ENCODE data around the gene CCDC134. TPM values are rescaled to one million over a fixed set of nuclear protein-coding genes. Genes with fewer than 3 reads are reported as not detected.

CCDC134 gene
- total and polyA plus RNA-seq, 2 of the 13 experiments (the other 11 are each of a cell fraction or from before 2014, with no cell fraction given), result 4.8 to 17.4 TPM

DNA sequence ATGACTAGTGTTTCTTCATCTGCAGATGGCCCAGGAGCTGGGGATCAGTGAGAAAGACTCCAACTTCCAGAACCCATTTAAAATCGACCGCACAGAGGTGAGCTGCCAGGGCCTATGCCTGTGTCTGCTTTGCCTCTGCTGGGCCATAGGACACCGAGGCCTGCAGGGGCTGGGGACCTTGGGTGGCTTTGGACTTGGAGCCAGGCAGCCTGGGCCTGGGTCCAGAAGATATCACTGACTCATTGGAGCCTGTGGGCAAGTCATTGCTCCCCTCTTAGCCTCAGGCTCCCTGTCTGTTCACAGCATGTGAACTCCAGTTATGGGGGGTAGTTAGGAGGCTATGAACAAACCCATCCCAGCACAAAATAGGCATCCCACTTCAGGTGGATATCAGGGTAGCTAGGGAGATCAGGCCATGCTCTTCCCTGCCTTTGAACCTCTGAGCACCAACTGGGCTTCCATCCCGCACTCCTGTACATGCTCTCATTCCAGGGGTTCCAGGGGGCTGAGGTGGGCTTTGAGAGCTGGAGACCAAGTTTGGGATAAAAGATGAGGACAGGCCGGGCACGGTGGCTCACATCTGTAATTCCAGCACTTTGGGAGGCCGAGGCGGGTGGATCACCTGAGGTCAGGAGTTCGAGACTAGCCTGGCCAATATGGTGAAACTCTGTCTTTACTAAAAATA lies 13.4 kb downstream of the CCDC134 start:
- Histone ChIP-seq H4K20me1 (ENCODE audit: insufficient read depth, low read length) (no peaks in the 10 kb centered on the region), H3K9ac (ENCODE audit: insufficient read depth, low read depth, low read length) (no peak overlapping the region), H3K9me3 (ENCODE audit: low read length) (no peaks in the 10 kb centered on the region), H3K79me2 (ENCODE audit: insufficient read depth, low read length) (no peaks in the 10 kb centered on the region), H3K4me1 (ENCODE audit: insufficient read depth, low read length) (no peaks in the 10 kb centered on the region), H3K36me3 (replicated peaks in 1 of 2; ENCODE audit: control insufficient read depth in 1 of 2, insufficient read depth in 2 of 2, low read length in 2 of 2) (peaks cover 3 to 34% of the 10 kb centered on the region in 2 experiments; a peak in 3 of 5 replicates), H3K4me2 (ENCODE audit: low read depth, low read length) (no peak overlapping the region), H3K4me3 (replicated peaks in 1 of 3; ENCODE audit: insufficient read depth in 1 of 3, low read depth in 2 of 3, low read length in 3 of 3) (no peak overlapping the region), H3K27me3 (ENCODE audit: control insufficient read depth in 1 of 2, insufficient read depth in 2 of 2, low read length in 2 of 2) (no peaks in the 10 kb centered on the region), H3K27ac (ENCODE audit: extremely low read length, insufficient read depth, low read length) (no peak overlapping the region), H2AFZ (ENCODE audit: low read length) (no peak overlapping the region)
- FAIRE-seq, result no peak
- no peak for DNase-seq (ENCODE audit: low spot score)
- TF ChIP-seq TEAD3 (CRISPR knock-in tag; optimal IDR thresholded peaks at IDR 0.05; ENCODE audit: borderline replicate concordance) (no peak), CCAR2 (optimal IDR thresholded peaks at IDR 0.05; ENCODE audit: low read depth, low read length) (no peak), ZNF24 (IDR thresholded peaks at IDR 0.05) (no peak), NCOA5 (CRISPR knock-in tag; IDR thresholded peaks at IDR 0.05) (no peak), ZFP1 (CRISPR knock-in tag; IDR thresholded peaks at IDR 0.05) (no peak), HOXA7 (CRISPR knock-in tag; IDR thresholded peaks at IDR 0.05) (no peak), MED13 (CRISPR knock-in tag; IDR thresholded peaks at IDR 0.05) (no peak)
- TF ChIP-seq, protein P1, sequence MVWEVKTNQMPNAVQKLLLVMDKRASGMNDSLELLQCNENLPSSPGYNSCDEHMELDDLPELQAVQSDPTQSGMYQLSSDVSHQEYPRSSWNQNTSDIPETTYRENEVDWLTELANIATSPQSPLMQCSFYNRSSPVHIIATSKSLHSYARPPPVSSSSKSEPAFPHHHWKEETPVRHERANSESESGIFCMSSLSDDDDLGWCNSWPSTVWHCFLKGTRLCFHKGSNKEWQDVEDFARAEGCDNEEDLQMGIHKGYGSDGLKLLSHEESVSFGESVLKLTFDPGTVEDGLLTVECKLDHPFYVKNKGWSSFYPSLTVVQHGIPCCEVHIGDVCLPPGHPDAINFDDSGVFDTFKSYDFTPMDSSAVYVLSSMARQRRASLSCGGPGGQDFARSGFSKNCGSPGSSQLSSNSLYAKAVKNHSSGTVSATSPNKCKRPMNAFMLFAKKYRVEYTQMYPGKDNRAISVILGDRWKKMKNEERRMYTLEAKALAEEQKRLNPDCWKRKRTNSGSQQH (CRISPR knock-in tag; IDR thresholded peaks at IDR 0.05; ENCODE audit: low read depth), result no peak
- no peak for ATAC-seq
- no TSS peak for BruUV-seq (replicated peaks)
- intact Hi-C loops (cut with micrococcal nuclease; ENCODE audit: unreplicated experiment), result no loop called here
- POLR2A ChIA-PET, result no interaction called here
- CTCF ChIA-PET (ENCODE audit: low intra/inter-chr PET ratio, low total read pairs), result no interaction called here
- 100% methylated on average over 5 of the region's 9 CpGs for WGBS (ENCODE audit: low lambda C conversion rate)
- in situ Hi-C loops (cut with HindIII; ENCODE audit: extremely low pct_ligation_motif_present, low pct_unique_long_range_greater_than_20kb), result no loop called here

DNA sequence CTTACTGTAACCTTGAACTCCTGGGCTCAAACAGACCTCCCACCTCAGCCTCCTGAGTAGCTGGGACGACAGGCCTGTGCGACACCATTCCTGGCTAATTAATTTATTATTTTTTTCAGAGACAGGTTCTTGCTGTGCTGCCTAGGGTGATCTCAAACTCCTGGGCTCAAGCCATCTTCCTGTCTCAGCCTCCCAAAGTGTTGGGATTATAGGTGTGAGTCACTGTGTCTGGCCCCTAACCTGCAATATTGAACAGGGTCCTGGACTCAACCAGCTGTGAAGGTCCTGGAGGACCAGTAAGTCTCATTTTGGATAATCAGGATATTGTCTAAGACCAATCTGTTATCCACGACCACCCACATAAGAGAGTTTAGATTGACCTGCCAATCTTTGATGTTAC lies 15.2 kb downstream of the CCDC134 start:
- in situ Hi-C loops (cut with HindIII; ENCODE audit: extremely low pct_ligation_motif_present, low pct_unique_long_range_greater_than_20kb) (no loop called here), intact Hi-C loops (cut with micrococcal nuclease; ENCODE audit: unreplicated experiment) (no loop called here)
- H3K4me2 ChIP-seq (ENCODE audit: low read depth, low read length), result no peak overlapping the region
- no peaks in the 10 kb centered on the region for H3K4me1 ChIP-seq (ENCODE audit: insufficient read depth, low read length)
- no peaks in the 10 kb centered on the region for H4K20me1 ChIP-seq (ENCODE audit: insufficient read depth, low read length)
- no peak overlapping the region for H3K27ac ChIP-seq (ENCODE audit: extremely low read length, insufficient read depth, low read length)
- no peak overlapping the region for H3K4me3 ChIP-seq (replicated peaks in 1 of 3; ENCODE audit: insufficient read depth in 1 of 3, low read depth in 2 of 3, low read length in 3 of 3)
- no peak overlapping the region for H2AFZ ChIP-seq (ENCODE audit: low read length)
- FAIRE-seq (no peak), ATAC-seq (no peak), DNase-seq (ENCODE audit: low spot score) (no peak)
- H3K9ac ChIP-seq (ENCODE audit: insufficient read depth, low read depth, low read length), result no peak overlapping the region
- peaks cover 2 to 46% of the 10 kb centered on the region in 2 experiments; a peak in 4 of 5 replicates for H3K36me3 ChIP-seq (replicated peaks in 1 of 2; ENCODE audit: control insufficient read depth in 1 of 2, insufficient read depth in 2 of 2, low read length in 2 of 2)
- no TSS peak for BruUV-seq (replicated peaks)
- H3K9me3 ChIP-seq (ENCODE audit: low read length), result no peaks in the 10 kb centered on the region
- H3K27me3 ChIP-seq (ENCODE audit: control insufficient read depth in 1 of 2, insufficient read depth in 2 of 2, low read length in 2 of 2), result no peaks in the 10 kb centered on the region
- ChIA-PET CTCF (ENCODE audit: low intra/inter-chr PET ratio, low total read pairs) (no interaction called here), POLR2A (interaction anchor here (1.2 to 2.2 kb wide), 2 partner anchors 15 to 17 kb away, joined by 4 to 5 read pairs; partner anchors contain the start of genes CCDC134 and SREBF2)
- WGBS (ENCODE audit: low lambda C conversion rate), result 94% methylated on average over 3 of the region's 3 CpGs
- no peaks in the 10 kb centered on the region for H3K79me2 ChIP-seq (ENCODE audit: insufficient read depth, low read length)
- TF ChIP-seq, protein P2, sequence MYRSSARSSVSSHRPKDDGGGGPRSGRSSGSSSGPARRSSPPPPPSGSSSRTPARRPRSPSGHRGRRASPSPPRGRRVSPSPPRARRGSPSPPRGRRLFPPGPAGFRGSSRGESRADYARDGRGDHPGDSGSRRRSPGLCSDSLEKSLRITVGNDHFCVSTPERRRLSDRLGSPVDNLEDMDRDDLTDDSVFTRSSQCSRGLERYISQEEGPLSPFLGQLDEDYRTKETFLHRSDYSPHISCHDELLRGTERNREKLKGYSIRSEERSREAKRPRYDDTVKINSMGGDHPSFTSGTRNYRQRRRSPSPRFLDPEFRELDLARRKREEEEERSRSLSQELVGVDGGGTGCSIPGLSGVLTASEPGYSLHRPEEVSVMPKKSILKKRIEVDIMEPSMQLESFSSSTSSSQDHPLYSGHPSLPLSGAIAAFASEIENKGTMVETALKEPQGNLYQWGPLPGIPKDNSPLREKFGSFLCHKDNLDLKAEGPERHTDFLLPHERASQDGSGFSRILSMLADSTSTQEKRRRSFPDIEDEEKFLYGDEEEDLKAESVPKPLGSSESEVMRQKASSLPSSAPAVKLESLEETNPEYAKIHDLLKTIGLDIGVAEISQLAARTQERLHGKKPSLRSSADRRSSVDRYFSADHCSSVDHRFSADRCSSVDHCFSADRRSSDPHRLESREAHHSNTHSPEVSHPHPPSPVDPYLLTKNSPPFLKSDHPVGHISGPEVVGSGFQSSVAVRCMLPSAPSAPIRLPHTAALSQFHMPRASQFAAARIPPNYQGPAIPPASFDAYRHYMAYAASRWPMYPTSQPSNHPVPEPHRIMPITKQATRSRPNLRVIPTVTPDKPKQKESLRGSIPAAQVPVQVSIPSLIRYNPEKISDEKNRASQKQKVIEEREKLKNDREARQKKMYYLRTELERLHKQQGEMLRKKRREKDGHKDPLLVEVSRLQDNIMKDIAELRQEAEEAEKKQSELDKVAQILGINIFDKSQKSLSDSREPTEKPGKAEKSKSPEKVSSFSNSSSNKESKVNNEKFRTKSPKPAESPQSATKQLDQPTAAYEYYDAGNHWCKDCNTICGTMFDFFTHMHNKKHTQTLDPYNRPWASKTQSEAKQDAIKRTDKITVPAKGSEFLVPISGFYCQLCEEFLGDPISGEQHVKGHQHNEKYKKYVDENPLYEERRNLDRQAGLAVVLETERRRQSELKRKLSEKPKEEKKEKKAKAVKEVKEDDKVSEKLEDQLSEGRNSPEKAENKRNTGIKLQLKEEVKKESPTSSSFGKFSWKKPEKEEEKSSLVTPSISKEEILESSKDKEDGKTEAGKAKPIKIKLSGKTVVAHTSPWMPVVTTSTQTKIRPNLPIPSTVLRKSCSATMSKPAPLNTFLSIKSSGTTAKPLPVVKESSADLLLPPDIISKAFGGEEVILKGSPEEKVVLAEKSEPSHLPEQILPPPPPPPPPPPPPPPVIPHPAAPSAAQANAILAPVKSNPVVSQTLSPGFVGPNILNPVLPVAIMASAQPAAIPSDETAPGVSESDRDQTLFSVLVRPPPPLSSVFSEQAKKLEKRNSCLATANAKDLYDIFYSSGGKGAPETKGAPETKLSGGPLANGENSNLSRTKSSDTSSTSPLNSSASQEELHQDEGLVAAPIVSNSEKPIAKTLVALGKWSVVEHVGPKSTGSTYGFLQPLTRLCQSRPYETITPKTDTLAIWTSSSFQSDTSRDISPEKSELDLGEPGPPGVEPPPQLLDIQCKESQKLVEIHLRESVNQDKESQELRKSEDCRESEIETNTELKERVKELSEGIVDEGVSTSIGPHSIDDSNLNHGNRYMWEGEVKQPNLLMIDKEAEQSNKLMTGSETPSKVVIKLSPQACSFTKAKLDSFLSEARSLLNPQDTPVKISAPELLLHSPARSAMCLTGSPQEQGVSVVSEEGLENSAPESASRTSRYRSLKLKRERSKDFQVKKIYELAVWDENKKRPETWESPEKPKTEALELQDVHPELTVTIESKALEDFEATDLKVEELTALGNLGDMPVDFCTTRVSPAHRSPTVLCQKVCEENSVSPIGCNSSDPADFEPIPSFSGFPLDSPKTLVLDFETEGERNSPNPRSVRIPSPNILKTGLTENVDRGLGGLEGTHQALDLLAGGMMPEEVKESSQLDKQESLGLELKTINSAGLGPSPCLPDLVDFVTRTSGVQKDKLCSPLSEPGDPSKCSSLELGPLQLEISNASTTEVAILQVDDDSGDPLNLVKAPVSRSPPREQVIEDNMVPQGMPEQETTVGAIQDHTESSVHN (CRISPR knock-in tag; IDR thresholded peaks at IDR 0.05), result no peak
